ENCODE measurements around the gene SCAF4. TPM values are rescaled to one million over a fixed set of nuclear protein-coding genes. Genes with fewer than 3 reads are reported as not detected.
"Not testable (repeated sequence)": the region's sequence is repeated elsewhere in the genome, so short reads cannot be mapped to it uniquely, and the experiment has no call there.

SCAF4 gene
- total RNA-seq (2014; rRNA removed; shearing (Covaris generic)), result 1.6 and 3.1 TPM in 2 replicates

- peak; percentile 84 for DNase-seq (ENCODE audit: low spot score)
Measured at GRCh38 chr21:31731857-31732596, at the start of gene SCAF4. TSS of gene SCAF4 (minus strand) at chr21:31732118. CDS start at chr21:31731692, 426 bp downstream.

- no peak for DNase-seq (ENCODE audit: low spot score)
Measured at GRCh38 chr21:31780944-31781343, 49.0 kb upstream of the SCAF4 start.

DNA sequence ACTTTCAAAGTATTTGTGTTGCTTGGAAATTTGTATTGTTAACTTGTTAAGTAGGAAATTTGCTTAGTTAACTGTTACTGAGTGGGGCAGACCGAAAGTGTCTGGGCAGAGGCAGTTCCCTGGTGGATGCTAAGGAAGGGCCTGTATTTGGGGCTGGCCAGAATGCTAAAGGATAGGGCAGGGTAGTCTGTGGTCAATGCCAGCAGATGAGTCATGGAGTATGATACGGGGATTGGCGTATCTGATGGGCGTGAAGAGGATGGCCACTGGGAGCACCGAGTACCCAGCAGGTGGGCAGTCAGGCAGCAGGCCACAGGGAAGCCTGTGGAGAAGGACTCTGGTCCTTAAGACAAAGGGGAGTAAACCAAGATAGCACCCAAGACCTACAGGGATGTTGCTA is 46.6 kb upstream of the SCAF4 start:
- no peak for DNase-seq (ENCODE audit: low spot score)

DNA sequence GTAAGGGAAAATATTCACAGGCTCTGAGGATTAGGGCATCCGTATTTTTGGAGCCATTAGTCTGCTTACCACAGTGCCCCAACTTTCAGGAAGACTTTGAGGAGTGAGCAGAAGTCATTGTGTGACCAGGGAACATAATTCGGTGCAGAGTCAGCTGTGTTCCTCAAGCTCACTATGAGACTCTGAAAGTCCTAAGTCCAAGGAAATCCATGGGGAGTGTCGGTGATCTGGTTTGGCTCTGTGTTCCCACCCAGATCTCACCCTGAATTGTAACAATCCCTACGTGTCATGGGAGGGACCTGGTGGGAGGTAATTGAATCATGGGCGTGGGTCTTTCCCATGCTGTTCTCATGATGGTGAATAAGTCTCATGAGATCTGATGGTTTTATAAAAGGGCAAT is 45.9 kb upstream of the SCAF4 start:
- no peak for DNase-seq (ENCODE audit: low spot score)

DNA sequence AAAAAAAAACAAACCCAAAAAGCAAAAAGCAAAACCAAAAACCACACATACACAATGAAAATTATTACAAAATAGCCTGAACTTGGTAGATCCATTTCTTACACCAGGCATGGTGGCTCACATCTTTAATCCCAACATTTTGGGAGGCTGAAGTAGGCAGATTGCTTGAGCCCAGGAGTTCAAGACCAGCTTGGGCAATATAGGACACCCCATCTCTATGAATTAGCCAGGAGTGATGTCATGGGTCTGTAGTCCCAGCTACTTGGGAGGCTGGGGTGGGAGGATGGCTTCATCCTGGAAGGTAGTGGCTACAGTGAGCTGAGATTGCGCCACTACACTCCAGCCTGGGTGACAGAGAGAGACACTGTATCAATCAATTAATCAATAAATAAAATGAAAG is 42.1 kb upstream of the SCAF4 start:
- no peak for DNase-seq (ENCODE audit: low spot score)

DNA sequence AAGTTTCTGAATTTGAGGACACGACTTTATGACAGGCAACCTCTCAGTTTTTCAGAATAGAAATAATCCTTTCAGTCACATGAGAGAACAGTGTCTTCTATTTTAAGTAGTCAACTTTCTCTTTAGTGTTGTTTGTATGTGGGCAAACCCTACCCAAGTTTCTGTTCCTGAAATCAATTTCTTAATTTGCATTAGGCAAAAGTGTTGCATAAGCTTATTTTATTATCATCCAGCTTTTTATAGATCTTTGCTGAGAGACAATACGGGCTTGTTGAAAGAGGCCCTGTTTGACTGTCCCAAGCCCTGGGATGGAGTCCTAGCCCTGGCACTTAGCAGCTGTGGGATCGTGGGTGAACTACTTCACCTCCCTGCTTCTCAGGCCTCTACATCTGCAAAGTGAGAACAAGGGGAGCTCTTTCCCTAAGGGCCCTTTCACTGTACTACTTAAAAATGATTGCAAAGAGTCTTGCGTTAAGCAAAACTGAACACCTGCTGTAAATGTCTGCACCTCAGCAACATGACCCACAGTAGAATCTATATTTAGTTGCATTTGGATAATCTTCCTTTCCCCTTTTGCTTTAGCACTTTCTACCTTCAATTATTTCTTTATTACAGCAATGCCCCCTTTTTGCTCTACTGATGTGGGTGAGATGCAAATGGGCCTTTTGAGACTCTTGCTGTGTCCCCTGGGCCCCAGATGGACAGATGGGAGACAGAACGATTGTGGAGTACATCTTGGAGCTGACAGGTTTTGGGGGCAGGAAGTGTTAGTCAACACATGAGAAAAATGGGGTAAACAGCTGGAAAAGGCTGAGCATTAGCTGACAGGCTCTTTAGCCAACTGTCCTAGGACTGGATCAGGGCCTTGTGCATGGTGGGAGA is 41.0 kb upstream of the SCAF4 start:
- no peak for DNase-seq (ENCODE audit: low spot score)

DNA sequence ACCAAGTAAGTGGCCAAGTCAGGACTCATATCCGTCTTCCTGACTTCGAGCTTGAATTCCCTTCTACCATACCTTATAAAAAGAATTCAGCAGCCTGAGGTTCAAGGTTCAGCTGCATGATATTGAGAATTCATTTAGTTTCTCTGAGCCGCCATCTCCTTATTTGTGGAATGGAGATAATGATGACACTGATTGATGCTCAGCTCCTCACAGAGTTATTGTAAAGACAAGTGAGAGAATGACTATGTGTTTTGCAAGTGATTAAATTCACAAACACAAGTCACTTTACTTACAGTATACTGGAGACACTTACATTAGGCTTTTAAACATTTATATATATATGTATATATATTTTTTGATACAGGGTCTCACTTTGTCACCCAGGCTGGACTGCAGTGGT is 39.8 kb upstream of the SCAF4 start:
- no peak for DNase-seq (ENCODE audit: low spot score)

DNA sequence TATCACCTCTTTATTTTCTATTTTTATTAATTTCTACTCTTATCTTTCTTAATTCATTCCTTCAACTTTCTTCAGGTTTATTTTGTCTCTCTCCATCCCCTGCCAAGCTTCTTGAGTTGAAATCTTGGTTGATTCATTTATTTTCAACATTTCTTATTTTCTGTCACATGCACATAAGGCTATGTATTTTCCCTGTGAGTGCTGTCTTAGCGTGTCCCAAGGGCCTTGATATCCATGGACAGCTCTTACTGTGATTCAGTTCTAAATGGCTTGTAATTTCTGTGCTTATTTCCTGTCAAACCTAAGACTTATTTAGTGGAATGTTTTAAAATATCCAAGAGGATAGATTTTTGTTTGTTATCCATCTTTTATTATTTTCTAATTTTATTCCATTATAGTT is 36.8 kb upstream of the SCAF4 start:
- no peak for DNase-seq (ENCODE audit: low spot score)

DNA sequence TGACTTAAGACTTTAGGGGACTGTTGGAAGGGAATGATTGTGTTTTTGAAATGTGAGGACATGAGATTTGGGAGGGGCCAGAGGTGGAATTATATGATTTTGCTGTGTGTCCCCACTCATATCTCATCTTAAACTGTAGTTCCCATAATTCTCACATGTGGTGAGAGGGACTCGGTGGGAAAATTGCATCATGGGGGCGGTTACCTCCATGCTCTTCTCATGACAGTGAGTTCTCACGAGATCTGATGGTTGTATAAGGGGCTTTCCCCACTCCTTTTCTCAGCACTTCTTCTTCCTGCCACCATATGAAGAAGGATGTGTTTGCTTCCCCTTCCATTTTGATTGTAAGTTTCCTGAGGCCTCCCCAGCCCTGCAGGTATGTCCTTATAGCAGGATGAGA is 35.0 kb upstream of the SCAF4 start:
- DNase-seq (ENCODE audit: low spot score), result no peak

GRCh38 chr21:31765850-31766249 is 33.9 kb upstream of the SCAF4 start:
- not testable (repeated sequence) for DNase-seq (ENCODE audit: low spot score)

- DNase-seq (ENCODE audit: low spot score), result no peak
Measured at GRCh38 chr21:31760931-31761330, 29.0 kb upstream of the SCAF4 start.

GRCh38 chr21:31756787-31757186 is 24.9 kb upstream of the SCAF4 start:
- no peak for DNase-seq (ENCODE audit: low spot score)

DNA sequence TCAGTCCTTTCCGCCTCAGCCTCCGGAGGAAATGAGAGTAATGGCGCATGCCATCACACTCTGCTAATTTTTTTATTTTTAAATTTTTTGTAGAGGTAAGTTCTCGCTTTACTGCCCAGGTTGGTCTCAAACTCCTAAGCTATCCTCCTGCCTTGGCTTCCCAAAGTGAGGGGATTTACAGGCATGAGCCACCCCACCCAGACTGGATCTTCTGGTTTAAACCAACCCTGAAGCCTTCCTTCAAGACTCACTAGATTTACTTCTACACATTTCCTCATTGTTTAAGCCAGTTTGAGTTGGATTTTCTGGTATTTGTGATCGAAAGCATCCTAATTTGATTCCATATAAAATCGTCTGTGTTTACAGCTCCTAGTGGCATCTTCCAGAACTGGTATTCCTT is 23.1 kb upstream of the SCAF4 start:
- DNase-seq (ENCODE audit: low spot score), result no peak

DNA sequence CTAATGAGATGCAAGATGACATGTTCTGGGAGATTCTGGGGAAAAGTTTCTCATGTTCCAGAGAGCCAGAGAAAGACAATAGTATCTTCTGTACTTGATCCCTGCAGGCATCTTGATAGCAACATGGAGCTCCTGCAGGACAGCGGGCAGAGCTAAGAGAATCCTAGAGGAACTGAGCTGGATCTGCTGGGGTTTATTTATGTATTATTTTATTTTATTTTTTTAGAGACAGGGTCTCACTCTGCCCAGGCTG is 22.7 kb upstream of the SCAF4 start:
- DNase-seq (ENCODE audit: low spot score), result no peak

- DNase-seq (ENCODE audit: low spot score), result no peak
Measured at GRCh38 chr21:31753949-31754707, 22.2 kb upstream of the SCAF4 start.

DNA sequence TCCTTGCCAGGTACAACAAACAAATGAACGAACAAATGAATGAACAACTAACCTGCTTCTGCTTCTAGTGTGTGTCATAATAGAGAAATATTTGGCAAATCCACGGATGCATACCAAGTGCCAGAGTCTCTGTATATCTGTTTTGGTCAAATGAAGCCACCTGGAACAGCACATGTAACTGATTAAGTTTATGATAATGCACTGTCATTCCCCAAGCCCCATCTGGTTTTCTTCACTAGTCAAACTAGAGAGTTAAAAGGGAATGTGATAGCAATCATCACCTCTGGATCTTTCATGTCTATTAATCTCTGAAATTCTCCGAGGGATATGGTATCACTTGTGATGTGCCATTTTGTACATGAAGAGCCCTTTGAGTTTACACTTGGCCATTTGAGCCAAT is 21.0 kb upstream of the SCAF4 start:
- DNase-seq (ENCODE audit: low spot score), result no peak

- DNase-seq (ENCODE audit: low spot score), result no peak
Measured at GRCh38 chr21:31752352-31752751, 20.4 kb upstream of the SCAF4 start.

DNA sequence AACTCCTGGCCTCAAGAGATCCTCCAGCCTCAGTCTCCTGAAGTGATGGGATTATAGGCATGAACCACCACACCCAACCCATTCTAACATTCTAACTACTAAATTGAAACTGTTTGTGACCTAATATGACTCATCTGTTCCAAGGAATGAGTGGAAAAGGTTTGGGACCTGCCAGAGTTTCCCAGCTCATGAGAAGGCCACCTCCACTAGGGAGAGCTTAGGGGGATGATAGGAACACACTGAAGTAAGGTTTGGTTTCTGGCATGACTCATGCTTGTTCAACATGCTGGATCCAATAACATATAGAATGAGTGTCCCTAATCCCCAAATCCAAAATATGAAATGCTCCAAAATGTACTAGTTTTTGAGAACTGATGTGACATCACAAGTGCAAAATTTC is 18.9 kb upstream of the SCAF4 start:
- DNase-seq (ENCODE audit: low spot score), result peak; percentile 47

- DNase-seq (ENCODE audit: low spot score), result no peak
Measured at GRCh38 chr21:31744182-31744800, 12.4 kb upstream of the SCAF4 start.

DNA sequence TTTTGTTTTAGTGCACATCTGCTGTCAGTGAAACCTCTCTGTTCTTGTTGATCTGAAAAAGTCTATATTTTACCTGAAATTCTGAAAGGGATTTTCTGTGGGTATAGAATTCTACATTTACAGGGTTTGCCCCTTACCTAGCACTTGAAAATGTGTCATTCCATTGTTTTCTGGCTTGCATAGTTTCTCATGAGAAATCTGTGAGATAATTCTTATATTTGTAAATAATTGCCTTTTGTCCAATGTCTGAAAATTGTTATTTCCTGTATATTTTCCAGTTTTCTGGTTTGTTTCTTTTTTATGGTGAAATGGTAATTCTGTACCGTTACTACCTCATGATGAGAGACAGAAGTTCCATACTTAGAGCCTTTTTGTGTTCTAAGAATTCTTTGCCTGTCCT is 11.8 kb upstream of the SCAF4 start:
- no peak for DNase-seq (ENCODE audit: low spot score)

DNA sequence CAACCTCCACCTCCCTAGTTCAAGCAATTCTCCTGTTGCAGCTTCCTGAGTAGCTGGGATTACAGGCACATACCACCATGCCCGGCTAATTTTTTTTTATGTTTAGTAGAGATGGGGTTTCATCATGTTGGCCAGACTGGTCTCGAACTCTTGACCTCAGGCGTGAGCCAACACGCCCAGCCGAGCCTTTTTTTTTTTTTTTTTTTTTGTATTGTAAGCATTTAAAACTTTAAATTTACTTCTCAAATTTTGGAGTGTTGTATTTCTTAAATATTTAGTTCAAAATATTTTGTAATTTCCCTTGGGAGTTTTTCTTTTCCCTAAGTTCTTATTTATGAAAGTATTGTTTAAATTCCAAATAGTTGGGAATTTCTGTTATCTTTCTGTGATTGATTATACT is 9.2 kb upstream of the SCAF4 start:
- DNase-seq (ENCODE audit: low spot score), result no peak

Data from H4 (cell line).